Embryonic facial prominence (tissue), 1 donor: ENCODE results near the gene VPS72.
"Not testable (repeated sequence)": the region's sequence is repeated elsewhere in the genome, so short reads cannot be mapped to it uniquely, and the experiment has no call there.

Experiments
- DNase-seq: peaks from one replicate; pipeline ENCODE4 v3.0.0-alpha.2; 2016; ENCODE audit errors: extremely low spot score

VPS72 gene, protein sequence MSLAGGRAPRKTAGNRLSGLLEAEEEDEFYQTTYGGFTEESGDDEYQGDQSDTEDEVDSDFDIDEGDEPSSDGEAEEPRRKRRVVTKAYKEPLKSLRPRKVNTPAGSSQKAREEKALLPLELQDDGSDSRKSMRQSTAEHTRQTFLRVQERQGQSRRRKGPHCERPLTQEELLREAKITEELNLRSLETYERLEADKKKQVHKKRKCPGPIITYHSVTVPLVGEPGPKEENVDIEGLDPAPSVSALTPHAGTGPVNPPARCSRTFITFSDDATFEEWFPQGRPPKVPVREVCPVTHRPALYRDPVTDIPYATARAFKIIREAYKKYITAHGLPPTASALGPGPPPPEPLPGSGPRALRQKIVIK

DNA sequence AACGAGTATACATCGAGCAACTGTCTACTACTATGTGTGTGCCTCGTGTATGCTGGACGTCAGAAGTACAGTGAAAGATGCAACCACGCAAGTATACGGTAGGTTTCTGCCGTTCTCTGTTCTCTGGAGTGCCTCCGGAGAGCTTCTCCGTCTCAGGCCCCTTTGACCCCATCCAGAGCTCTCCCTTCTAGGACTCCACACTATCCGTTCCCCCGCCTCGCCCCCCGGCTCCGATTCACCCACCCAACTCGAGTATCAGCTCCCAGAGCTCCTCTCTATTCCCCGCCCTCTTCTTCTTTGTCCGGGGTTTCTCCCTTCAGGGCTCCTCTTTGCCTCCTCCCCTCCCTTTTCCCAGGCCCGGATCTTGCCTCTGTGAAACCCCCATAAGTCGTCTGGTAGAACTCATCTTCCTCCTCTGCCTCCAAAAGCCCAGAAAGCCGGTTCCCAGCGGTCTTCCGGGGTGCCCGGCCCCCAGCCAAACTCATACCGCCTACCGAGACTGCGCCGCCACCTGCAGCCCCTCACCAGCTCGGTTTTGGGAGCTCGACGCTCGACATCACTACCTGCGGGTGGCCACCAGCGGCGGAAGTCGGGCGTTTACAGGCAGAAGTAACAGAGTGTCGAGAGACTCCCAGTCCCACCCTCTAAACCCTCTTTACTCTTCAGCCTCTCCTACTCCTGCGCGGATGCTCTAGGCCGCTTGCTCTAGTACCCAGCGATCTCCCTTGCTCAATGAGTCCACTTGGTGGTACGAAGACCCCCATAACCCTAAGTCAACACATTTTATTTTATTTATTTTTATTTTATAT lies at the start of gene VPS72:
VPS72 (minus strand) TSS at position 561 of the 809 bp plus-strand sequence; CDS start at position 485, 76 bp downstream.
- DNase-seq = peak; percentile 93

DNA sequence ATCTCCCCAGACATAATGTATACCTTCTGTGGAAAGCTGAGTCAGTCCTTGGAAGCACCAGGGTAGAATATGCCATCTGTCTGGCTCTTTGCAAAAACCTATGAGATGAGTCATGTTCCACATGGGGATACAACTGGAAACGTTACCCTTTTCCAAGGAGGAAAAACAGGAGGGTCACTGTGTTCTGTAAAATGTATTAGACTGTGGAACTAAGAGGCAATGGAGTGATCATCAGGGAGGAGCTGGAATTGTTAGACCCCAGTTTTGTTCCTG lies 48.4 kb upstream of the VPS72 start:
- no peak for DNase-seq

DNA sequence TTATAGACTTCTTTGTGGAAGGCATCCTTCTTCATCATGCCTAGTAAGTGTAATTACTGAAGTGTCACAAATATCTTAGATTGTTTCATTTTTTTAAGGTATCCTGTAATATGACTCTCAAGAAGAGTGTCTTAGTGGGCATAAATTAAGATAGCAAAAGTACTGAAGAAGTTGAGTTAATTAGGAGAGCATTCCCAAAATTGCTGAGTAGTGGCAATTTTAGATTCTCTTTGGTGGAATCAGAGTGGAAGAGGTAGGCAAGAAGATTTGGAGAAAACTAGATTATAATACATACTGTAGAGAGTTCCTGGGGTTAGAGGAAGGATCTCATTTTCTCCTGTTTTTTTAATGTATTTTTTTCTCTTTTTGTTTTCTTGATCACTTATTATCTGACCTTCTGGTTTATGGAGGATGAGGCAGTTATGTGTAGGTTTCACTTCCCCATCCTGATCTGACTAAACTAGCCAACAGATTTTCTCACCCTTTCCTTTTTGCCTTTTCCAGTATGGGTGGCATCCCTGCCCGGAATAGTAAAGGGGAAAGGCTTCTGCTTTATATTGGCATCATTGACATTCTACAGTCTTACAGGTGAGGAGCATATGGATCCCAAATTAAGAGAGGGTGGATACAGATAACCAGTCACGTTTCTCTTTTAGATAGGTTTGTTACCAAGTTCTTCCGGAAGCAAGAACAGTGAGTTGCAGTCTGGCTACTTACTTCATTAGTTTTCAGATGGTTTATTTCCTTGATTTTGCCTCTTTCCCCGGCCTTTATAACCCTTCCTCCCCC lies 47.9 kb upstream of the VPS72 start:
- no peak for DNase-seq

DNA sequence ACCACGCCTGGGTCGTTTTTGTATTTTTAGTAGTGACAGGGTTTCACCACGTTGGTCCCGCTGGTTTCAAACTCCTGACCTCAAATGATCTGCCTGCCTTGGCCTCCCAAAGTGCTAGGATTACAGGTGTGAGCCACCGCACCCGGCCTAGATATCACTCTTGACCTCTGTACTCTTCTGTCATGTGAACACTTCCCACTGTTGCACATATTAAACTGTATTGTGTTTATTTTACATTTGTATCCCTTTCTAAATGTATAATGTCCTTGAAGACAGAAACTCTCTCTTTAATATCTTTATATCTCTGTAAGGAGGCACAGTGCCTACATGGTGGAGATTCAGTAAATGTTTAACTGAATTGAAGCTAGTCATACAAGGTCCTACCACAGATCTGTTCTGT lies 45.2 kb upstream of the VPS72 start:
- DNase-seq = no peak

DNA sequence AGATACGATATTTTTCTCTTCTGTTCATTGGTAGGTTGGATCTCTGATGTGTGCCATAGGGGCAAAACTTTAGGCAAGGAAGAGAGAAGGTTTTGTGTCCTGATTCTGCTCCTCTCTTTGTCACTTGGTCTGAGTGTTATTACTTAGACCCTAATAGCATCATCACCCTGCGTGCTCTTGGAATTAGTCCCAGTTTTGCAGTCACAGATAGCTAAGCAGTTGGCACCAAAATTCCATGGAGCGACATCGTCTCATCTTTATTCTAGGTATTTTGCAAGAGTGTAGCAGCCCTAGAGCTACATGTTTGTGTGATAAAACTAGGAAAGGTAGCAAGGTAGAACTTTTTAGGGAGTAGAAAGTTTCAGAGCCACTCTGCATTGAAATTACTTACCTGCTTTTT lies 32.1 kb upstream of the VPS72 start:
- no peak for DNase-seq

DNA sequence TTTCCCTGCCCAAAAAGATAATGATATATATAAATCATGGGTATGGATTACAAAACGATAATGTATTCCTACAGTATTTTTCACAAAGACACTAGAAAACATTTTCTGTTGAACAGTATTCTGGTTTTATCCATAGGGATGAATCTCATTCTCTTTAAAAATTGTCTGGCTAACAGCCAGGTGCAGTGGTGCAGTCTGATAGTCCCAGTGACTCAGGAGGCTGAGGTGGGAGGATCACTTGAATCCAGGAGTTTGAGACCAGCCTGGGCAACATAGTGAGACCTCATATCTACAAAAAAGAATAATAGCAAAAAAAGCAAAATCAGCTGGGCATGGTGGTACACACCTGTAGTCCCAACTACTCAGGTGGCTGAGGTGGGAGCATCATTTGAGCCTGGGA lies 31.6 kb upstream of the VPS72 start:
- DNase-seq = no peak

DNA sequence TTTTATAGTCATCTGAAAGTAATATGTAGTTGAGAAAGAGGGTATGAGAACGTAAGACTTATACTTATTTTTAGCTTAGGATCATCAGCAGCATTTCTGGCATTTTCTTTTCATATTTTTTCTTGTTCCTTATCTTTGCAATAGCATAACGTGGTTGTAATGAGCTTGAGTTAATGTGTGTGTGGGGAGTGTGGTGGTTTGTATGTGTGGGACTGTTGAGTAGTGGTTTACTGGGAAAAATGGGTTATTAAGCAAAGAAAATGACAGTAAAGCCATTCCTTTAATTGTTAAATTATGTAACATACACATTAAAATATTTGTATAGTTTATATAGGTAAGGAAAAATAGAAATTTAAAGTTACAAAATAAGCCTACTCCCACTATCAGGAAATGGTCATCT lies 23.6 kb upstream of the VPS72 start:
- no peak for DNase-seq

DNA sequence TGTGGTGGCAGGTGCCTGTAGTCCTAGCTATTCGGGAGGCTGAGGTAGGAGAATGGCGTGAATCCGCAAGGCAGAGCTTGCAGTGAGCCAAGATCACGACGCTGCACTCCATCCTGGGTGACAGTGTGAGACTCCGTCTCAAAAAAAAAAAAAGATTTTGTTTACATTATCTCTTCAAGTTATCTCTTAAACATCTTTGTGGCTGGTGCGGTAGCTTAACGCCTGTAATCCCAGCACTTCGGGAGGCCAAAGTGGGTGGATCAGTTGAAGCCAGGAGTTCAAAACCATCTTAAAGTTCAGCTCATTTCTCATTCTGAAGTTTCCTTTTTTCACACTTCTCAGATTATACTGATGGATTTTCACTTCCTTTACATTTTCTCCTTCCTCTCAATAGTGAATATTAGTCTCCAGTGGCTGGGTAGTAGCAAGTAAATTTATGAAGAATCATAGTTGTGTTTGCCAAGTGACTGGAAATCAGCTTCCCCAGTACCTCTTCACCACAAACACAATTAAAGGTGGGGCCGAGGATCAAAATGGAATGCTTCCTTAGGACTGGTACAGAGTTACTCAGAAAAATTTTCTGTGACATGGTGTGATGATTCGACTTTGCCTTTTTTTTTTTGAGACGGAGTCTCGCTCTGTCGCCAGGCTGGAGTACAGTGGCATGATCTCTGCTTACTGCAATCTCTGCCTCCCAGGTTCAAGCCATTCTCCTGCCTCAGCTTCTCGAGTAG lies 22.1 kb upstream of the VPS72 start:
- no peak for DNase-seq

DNA sequence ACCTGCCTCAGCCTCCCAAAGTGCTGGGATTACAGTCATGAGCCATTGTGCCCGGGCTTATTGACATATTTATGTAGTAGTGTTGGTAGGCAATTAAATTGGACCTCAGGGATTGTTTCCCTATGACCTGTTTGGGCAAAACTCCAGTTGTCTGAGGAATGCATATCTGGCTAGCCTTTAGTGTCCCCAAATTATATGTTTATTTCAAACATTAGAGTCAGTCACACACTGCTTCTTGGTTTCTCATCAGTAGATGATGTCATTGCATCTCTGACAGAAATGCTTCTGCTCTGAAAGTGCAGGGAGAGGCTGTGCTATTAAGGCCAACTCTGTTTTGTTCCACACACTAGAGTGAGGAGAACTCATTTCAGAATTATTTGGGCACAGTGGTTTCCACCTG lies 20.8 kb upstream of the VPS72 start:
- DNase-seq = no peak

DNA sequence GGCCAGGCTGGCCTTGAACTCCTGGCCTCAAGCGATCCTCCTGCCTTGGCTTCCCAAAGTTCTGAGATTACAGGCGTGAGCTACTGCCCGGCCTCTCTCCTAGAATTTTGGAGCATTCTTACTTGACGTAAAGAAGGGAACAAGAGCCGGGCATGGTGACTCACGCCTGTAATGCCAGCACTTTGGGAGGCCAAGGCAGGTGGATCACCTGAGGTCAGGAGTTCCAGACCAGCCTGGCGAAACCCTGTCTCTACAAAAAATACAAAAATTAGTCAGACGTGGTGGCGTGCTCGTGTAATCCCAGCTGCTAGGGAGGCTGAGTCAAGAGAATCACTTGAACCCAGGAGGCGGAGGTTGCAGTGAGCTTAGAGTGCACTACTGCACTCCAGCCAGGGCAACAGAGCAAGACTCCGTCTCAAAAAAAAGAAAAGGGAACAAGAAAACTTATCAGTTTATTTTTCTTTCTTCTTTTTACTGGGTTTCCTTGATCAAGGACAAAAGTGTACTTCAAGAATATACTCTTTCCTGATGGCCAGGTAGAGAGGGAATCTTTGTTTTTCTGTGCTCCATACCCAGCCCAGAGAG lies 15.5 kb upstream of the VPS72 start:
- not testable (repeated sequence) for DNase-seq

DNA sequence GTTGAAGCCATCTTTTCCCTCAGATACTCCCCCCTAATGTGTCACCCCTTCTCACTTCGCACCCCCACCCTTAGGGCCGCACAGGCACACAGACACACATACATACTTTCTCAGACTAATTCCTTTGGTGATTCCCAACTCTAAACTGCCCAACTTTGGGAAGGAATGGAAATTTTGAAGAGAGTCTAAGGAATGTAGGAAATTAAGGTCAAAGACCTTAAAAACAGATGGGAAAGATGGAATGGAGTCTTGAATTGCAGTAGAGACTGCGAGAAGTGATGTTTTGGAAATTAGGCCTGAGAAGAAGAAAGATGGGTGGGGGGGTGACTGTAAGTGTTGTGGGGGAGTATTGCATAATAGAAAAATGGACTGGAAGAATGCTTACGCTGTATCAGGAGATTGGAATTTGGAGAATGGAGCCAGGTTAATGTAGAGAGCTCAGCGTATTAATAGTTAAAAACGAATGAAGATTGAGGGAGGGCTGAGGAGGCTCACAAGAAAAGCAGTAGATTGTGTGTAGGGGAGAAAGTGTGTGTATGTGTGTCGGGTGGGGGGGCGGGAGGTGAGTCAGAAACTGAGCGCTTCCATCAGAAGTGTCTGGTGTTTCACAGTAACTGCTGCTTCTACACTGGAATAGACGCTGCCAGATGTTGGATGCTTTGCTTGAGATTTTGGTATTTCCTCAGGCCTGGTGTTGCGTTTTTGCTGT lies 10.0 kb upstream of the VPS72 start:
- DNase-seq = no peak

DNA sequence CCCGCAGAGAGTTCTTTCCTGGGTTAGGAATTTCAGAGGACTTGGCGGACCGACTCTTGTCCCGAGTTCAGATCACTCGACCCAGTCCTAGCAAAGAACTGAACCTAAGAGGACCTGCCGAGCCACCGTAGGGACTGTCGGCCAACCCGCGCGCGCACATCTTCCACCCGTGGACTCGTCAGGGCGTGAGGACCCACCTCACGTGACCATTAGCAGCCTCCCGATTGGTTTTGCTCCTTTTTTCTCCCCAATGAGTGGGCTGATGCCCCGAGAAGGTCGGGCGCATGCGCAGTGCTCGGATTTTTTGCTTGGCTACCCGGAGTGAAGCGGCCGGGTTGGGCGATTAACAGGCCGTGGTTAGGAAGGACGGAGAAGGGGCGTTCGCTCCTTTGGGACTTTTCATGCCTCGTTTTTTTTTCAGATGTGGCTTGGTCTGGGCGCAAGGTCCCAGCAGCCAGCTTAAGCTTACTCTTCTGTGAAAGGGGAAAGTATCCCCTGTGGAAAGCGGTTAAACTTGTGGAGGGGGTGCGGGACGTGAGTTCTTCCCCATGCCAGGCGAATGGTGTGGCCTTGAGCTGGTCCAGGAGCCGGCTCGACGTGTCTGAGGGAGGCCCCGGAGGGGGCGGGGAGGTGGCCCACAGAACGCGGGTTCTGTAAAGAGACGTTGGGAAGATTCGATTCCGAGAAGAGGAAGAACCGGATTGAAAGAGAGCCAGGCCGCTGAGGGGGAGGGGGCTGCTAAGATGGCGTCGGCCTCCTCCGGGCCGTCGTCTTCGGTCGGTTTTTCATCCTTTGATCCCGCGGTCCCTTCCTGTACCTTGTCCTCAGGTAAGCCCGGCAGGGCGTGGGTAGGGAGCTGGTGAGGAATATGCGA lies 8.5 kb upstream of the VPS72 start, which contains the start of gene PIP5K1A:
PIP5K1A (plus strand) TSS at position 299 of the 874 bp plus-strand sequence; CDS start at position 744, 445 bp downstream.
- DNase-seq = peak; percentile 97

DNA sequence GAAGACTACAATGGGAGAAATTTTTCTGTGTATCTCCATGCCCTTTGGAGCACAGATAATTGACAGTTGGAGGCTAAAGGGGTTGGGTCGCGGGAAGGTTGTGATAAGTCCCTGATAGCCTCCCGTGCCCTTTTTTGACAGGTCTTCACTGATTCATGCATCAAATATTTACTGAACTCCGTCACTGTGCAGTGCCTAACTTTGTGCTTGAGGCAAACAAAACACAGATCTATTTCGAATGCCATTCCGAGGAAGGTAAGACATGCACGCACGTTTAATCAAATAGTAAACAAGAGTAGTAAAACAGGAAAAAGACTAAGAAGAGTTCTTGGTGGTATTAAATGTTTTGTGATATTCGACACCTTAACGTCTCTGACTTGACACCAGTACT lies 7.9 kb upstream of the VPS72 start:
- DNase-seq = no peak

DNA sequence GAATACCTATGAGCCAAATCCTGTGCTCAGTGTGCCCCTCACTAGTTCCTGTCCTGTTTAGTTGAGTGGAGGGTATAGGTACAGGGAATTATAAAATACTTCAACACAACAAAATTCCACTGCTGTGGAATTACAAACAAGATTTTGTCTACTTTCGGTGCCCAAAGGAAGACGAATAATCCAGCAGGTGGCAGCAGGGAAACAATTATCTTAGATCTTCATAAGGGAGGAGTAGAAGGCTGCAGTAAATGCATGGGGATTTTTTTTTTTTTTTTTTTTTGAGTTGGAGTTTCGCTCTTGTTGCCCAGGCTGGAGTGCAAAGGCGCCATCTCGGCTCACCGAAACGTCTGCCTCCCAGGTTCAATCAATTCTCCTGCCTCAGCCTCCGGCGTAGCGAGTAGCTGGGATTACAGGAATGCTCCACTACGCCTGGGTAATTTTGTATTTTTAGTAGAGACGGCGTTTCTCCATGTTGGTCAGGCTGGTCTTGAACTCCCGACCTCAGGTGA lies 6.3 kb upstream of the VPS72 start:
- DNase-seq = peak; percentile 67

DNA sequence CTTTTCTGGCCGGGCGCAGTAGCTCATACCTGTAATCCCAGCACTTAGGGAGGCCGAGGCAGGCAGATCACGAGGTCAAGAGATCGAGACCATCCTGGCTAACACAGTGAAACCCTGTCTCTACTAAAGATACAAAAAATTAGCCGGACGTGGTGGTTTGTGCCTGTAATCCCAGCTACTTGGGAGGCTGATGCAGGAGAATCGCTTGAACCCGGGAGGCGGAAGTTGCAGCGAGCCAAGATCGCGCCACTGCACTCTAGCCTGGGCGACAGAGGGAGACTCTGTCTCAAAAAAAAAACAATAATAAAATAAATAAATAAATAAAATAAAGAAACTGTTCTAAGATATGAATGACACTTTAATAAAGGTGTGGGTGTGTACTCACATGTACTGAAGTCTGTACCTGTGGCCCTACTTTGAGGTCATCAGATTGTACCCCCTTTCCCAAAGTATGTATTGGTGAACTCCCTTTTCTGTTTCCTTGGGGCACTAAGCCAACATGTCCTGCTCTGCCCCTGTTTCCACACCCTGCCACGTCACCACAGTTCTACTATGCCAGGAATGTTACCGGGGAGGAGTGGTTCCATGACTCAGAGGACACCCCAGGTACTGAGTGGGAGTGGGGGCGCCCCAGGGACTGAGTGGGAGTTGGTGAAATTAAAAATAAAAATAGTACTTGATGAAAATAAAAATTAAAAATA lies 5.0 kb upstream of the VPS72 start:
- DNase-seq = not testable (repeated sequence)

DNA sequence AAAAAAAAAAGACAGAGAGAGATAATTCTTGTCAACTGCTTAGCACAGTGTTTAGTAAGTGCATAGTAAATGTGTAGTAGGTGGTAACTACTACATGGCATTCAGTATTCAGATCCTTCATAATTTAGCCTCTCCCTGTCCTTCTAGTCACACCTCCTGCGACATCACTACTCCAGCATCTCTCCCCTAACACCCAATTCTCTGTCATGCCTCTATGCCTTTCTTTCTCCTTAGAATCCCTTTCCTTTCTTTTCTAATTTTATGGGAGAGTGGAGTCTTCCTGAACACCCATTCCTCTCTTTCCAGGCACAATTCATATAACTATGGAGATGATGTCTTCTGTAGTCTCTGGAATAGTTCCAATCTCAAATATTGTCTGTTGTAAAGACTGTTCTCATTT lies 3.9 kb upstream of the VPS72 start:
- DNase-seq = no peak

DNA sequence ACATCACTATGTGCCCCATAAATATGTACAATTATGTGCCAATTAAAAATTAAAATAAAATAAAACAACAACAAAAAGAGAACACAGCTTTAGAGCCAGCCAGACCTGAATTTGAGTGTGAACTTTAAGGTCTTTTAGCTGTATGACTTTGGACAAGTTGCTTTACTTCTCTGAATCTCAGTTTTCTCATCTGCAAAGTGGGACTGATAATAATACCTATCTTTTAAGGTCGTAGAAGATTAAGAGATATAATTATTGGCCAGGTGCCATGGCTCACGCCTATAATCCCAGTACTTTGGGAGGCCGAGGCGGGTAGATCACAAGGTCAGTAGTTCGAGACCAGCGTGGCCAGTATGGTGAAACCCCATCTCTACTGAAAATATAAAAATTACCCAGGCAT lies 3.3 kb upstream of the VPS72 start:
- no peak for DNase-seq

DNA sequence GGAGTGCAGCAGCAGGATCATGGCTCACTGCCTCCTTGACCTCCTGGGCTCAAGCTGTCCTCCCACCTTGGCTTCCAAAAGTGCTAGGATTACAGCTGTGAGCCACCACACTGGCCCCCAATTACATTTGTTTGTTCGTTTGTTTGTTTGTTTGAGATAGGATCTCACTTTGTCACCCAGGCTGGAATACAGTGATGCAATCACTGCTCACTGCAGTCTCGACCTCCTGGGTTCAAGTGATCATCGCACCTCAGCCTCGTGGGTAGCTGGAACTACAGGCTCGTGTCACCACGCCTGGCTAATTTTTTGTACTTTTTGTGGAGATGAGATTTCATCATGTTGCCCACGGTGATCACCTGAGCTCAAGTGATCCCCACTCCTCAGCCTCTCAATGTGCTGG lies 2.0 kb upstream of the VPS72 start:
- DNase-seq = no peak

DNA sequence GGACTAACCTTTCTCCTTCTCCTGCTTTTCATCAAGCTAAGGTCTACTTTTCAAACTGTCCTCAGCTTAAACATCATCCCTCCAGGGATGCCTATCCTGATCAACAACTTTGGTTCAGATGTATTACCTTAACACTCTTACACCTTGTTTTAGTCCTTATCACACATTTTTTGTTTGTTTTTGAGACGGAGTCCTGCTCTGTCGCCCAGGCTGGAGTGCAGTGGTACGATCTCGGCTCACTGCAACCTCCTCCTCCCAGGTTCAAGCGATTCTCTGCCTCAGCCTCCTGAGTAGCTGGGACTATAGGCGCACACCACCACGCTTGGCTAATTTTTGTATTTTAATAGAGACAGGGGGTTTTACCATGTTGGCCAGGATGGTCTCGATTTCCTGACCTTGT lies 1.3 kb downstream of the VPS72 start:
- not testable (repeated sequence) for DNase-seq
